AG09319 (cell line): ENCODE data around the gene VPS36.

ENCODE experiments used
- DNase-seq: peaks from one replicate; pipeline ENCODE4 v3.0.0-alpha.2; 2010; ENCODE audit warnings: low read depth; ENCODE audit errors: extremely low read depth
- TF ChIP-seq, protein P1 (sequence below): IDR thresholded peaks from 2 replicates; pipeline ENCODE4 v1.5.1; 2011; ENCODE audit warnings: low read depth, mild to moderate bottlenecking, inconsistent platforms, low read length, moderate library complexity

VPS36 gene

DNA sequence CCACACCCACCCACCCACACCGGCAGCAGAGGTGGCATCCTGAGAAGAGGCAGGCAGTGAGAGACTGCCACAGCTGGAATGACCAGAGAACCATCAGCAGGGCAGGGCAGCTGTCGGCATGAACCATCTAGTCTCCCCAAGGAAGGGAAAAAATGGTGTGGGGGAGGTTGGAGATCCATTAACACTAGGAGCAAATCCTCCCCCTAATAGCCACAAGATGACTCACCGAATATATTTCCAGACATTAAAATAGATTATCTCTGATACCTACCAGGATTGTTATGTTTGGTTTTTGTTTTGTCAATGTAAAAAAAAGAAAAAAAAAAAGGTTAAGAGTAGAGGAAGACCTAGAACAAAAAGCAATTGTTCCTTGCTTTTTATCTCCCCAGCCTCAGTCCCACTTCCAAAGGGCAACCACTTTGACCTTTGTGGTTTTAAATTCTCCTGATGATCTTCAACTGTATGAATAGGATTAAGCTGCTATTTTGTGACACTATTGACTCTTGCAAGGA is 78.6 kb downstream of the VPS36 start:
- no peak for DNase-seq
- TF ChIP-seq, protein P1, sequence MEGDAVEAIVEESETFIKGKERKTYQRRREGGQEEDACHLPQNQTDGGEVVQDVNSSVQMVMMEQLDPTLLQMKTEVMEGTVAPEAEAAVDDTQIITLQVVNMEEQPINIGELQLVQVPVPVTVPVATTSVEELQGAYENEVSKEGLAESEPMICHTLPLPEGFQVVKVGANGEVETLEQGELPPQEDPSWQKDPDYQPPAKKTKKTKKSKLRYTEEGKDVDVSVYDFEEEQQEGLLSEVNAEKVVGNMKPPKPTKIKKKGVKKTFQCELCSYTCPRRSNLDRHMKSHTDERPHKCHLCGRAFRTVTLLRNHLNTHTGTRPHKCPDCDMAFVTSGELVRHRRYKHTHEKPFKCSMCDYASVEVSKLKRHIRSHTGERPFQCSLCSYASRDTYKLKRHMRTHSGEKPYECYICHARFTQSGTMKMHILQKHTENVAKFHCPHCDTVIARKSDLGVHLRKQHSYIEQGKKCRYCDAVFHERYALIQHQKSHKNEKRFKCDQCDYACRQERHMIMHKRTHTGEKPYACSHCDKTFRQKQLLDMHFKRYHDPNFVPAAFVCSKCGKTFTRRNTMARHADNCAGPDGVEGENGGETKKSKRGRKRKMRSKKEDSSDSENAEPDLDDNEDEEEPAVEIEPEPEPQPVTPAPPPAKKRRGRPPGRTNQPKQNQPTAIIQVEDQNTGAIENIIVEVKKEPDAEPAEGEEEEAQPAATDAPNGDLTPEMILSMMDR = no peak

GRCh38 chr13:52366291-52366690 is 84.1 kb downstream of the VPS36 start:
- DNase-seq = no peak

More at GRCh38 chr13:52366291-52366690, 84.1 kb downstream of the VPS36 start:
- TF ChIP-seq, protein P1 = no peak
